ENCODE measurements around the gene METRN. TPM values are rescaled to one million over a fixed set of nuclear protein-coding genes. Genes with fewer than 3 reads are reported as not detected.

The METRN gene
- total RNA-seq, 6 experiments from 2014 or later: 14.0 to 43.7 (median 26.2) TPM

- Histone ChIP-seq H3K36me3 (no peaks in the 10 kb centered on the region), H3K4me3 (no peak overlapping the region), H3K9me3 (no peaks in the 10 kb centered on the region), H3K27me3 (no peaks in the 10 kb centered on the region), H3K4me1 (peaks cover 0 to 33% (median 5%) of the 10 kb centered on the region in 4 donors), H3K27ac (no peak overlapping the region)
- no peak for ATAC-seq
- TF ChIP-seq POLR2A (IDR thresholded peaks at IDR 0.05): no peak
- TF ChIP-seq CTCF (IDR thresholded peaks at IDR 0.05): no peak
- intact Hi-C loops (cut with DNase I): no loop called here
- no peak for DNase-seq
- no CpG with 5 or more reads among the region's 9 CpGs for WGBS (ENCODE audit: insufficient coverage, low coverage, low lambda C conversion rate, missing lambda C conversion rate)
Measured at GRCh38 chr16:718389-718788, 3.5 kb downstream of the METRN start.

GRCh38 chr16:718922-719321 is 4.0 kb downstream of the METRN start:
- H3K27me3 ChIP-seq: no peaks in the 10 kb centered on the region
- 89% methylated on average over 6 of the region's 6 CpGs for whole genome bisulfite sequencing (ENCODE audit: insufficient coverage, low coverage, low lambda C conversion rate, missing lambda C conversion rate)
- intact Hi-C loops (cut with DNase I): no loop called here

GRCh38 chr16:719815-720446 is 5.0 kb downstream of the METRN start:
- Histone ChIP-seq H3K9me3 (no peaks in the 10 kb centered on the region), H3K27me3 (no peaks in the 10 kb centered on the region), H3K27ac (no peak overlapping the region), H3K36me3 (no peaks in the 10 kb centered on the region), H3K4me1 (peaks cover 0 to 27% (median 5%) of the 10 kb centered on the region in 4 donors), H3K4me3 (peak overlapping the region; percentile 83 to 94 (median 89))
- ATAC-seq: no peak
- intact Hi-C loops (cut with DNase I): no loop called here
- no peak for TF ChIP-seq POLR2A (IDR thresholded peaks at IDR 0.05)
- TF ChIP-seq CTCF (IDR thresholded peaks at IDR 0.05): no peak
- 44% methylated on average over 3 of the region's 16 CpGs for WGBS (ENCODE audit: insufficient coverage, low coverage, low lambda C conversion rate, missing lambda C conversion rate)
- no peak for DNase-seq

More at GRCh38 chr16:718922-719321, 4.0 kb downstream of the METRN start:
- DNase-seq (no peak), ATAC-seq (no peak)
- Histone ChIP-seq H3K36me3 (no peaks in the 10 kb centered on the region), H3K27ac (no peak overlapping the region), H3K4me3 (no peak overlapping the region), H3K4me1 (peaks cover 0 to 33% (median 5%) of the 10 kb centered on the region in 4 donors), H3K9me3 (no peaks in the 10 kb centered on the region)
- TF ChIP-seq CTCF (IDR thresholded peaks at IDR 0.05) (no peak), POLR2A (IDR thresholded peaks at IDR 0.05) (no peak)

GRCh38 chr16:720447-720989 is 5.6 kb downstream of the METRN start:
- DNase-seq: no peak
- peaks cover 0 to 24% (median 5%) of the 10 kb centered on the region in 4 donors for H3K4me1 ChIP-seq
- TF ChIP-seq CTCF (IDR thresholded peaks at IDR 0.05): no peak
- TF ChIP-seq POLR2A (IDR thresholded peaks at IDR 0.05): no peak
- peak overlapping the region; percentile 83 to 94 (median 89) for H3K4me3 ChIP-seq
- no peaks in the 10 kb centered on the region for H3K9me3 ChIP-seq
- 0% methylated on average over 13 of the region's 38 CpGs for WGBS (ENCODE audit: insufficient coverage, low coverage, low lambda C conversion rate, missing lambda C conversion rate)
- intact Hi-C loops (cut with DNase I): no loop called here
- H3K36me3 ChIP-seq: no peaks in the 10 kb centered on the region
- H3K27ac ChIP-seq: peak overlapping the region; percentile 47 to 80 (median 73)
- no peaks in the 10 kb centered on the region for H3K27me3 ChIP-seq
- peak in 2 of 4 donors; percentile 4 to 15 for ATAC-seq
